T-helper 1 cell treated with Interleukin-12 subunit alpha and Interleukin-12 subunit beta and Interleukin-4 antibody, amounts not matched to agents 30 ng/mL and 1 ng/mL, for 36 hours (primary cell): ENCODE results near the gene PHYH. TPM values are rescaled to one million over a fixed set of nuclear protein-coding genes. Genes with fewer than 3 reads are reported as not detected.

Experiments used
- intact Hi-C: fragments of 100-400 bp; cut with micrococcal nuclease; formaldehyde crosslinking; loops from one replicate; pipeline ENCODE4 v1.15.1; 2024
- total RNA-seq: library from RNA; stranded (reverse); gene quantifications from 2 replicates; pipeline ENCODE4 v1.2.3, GENCODE V29; 2022

PHYH gene
- total RNA-seq, 1 donor from 2014 or later, result 9.3 TPM

GRCh38 chr10:13231808-13232207 lies 68.1 kb downstream of the PHYH start:
- intact Hi-C loops, result no loop called here

GRCh38 chr10:13231190-13231589 lies 68.7 kb downstream of the PHYH start:
- intact Hi-C loops, result no loop called here

Other genes with a start within 250 kb of the PHYH start
- gene OPTN, start 199.9 kb downstream of the PHYH start, total RNA-seq, result 155 and 166 TPM in 2 replicates
- 50.7 and 55.5 TPM in 2 replicates for gene MCM10, start 138.5 kb downstream of the PHYH start, total RNA-seq
- gene UCMA, start 65.7 kb downstream of the PHYH start, total RNA-seq, result not detected in 2 replicates
- gene SEPHS1, start 48.2 kb upstream of the PHYH start, total RNA-seq, result 46.0 and 55.5 TPM in 2 replicates
- not detected in 2 replicates for gene BEND7, start 228.9 kb upstream of the PHYH start, total RNA-seq